ENCODE results near the gene INPP4A. TPM values are rescaled to one million over a fixed set of nuclear protein-coding genes. Genes with fewer than 3 reads are reported as not detected.

Gene INPP4A
- total and polyA plus RNA-seq, 9 of the 15 experiments (the other 6 are each of a cell fraction or from before 2014, with no cell fraction given): 1.8 to 15.7 (median 8.3) TPM

GRCh38 chr2:98453083-98453482, 8.4 kb downstream of the INPP4A start:
- POLR2A ChIA-PET: interaction anchor here (2.5 kb wide), 1 partner anchor 12 kb away, joined by 10 read pairs; no protein-coding TSS in a partner anchor

More at GRCh38 chr2:98453083-98453482, 8.4 kb downstream of the INPP4A start:
- Histone ChIP-seq H3K79me2 (ENCODE audit: control insufficient read depth, insufficient read depth, low read length) (peaks cover 51% of the 10 kb centered on the region), H2AFZ (ENCODE audit: low read depth, low read length) (no peak overlapping the region), H3K4me2 (ENCODE audit: insufficient read depth, low read length) (no peak overlapping the region), H3K9me3 (replicated peaks; ENCODE audit: control insufficient read depth, insufficient read depth, low read depth, low read length) (no peaks in the 10 kb centered on the region), H3K9me1 (ENCODE audit: control insufficient read depth, insufficient read depth, low read length) (peaks cover 3% of the 10 kb centered on the region), H4K20me1 (replicated peaks; ENCODE audit: control insufficient read depth, insufficient read depth, low read length) (peaks cover 14% of the 10 kb centered on the region; the same call in 1 of the 2 replicates), H3K27me3 (ENCODE audit: control insufficient read depth in 2 of 2, insufficient read depth in 2 of 2, low read length in 2 of 2) (no peaks in the 10 kb centered on the region), H3K36me3 (ENCODE audit: control insufficient read depth, insufficient read depth, low read length) (peaks cover 7% of the 10 kb centered on the region; the same call in 1 of the 3 replicates), H3K27ac (ENCODE audit: extremely low read depth, low read depth, low read length) (no peak overlapping the region), H3K9ac (ENCODE audit: insufficient read depth in 1 of 2, low read depth in 2 of 2, low read length in 2 of 2) (no peak overlapping the region), H3K4me1 (replicated peaks in 1 of 2; ENCODE audit: control insufficient read depth in 2 of 2, insufficient read depth in 2 of 2, low read length in 2 of 2) (peaks cover 2 to 28% of the 10 kb centered on the region in 2 experiments; a peak in 3 of 5 replicates), H3K4me3 (no peak overlapping the region)
- ATAC-seq (no peak), FAIRE-seq (no peak), DNase-seq (ENCODE audit: extremely low read depth in 1 of 4, low spot score in 3 of 4) (no peak)
- no TSS peak for BruUV-seq (replicated peaks)
- intact Hi-C loops (cut with micrococcal nuclease) (no loop called here), in situ Hi-C loops (cut with MboI) (no loop called here)
- no peak for TF ChIP-seq STAG1 (CRISPR knock-in tag; IDR thresholded peaks at IDR 0.05; ENCODE audit: borderline replicate concordance)
- no peak for TF ChIP-seq LCOR (CRISPR knock-in tag; IDR thresholded peaks at IDR 0.05)
- no peak for TF ChIP-seq NFE2 (IDR thresholded peaks at IDR 0.05; ENCODE audit: low read depth)
- TF ChIP-seq FOXM1 (IDR thresholded peaks at IDR 0.05; ENCODE audit: low read depth): no peak
- no peak for TF ChIP-seq FOXM1 (CRISPR knock-in tag; IDR thresholded peaks at IDR 0.05; ENCODE audit: low read depth)
- TF ChIP-seq HNRNPLL (IDR thresholded peaks at IDR 0.05; ENCODE audit: low read depth, low read length, poor library complexity, severe bottlenecking): no peak
- no peak for TF ChIP-seq THRB (CRISPR knock-in tag; conservative IDR thresholded peaks at IDR 0.05)
- 64% methylated on average over 5 of the region's 5 CpGs for WGBS (ENCODE audit: insufficient coverage, low coverage, missing lambda C conversion rate)
- CTCF ChIA-PET (ENCODE audit: low intra/inter-chr PET ratio): no interaction called here
